Liver (tissue), 9 donors: ENCODE data around the gene GPATCH2. TPM values are rescaled to one million over a fixed set of nuclear protein-coding genes. Genes with fewer than 3 reads are reported as not detected.

Experiments used
- DNase-seq: peaks from one replicate; pipeline ENCODE4 v3.0.0-alpha.2; 2017; ENCODE audit warnings: low spot score
- H3K27ac ChIP-seq, 2 donors: one replicate each; pipeline ENCODE4 v1.7.0; 2013; ENCODE audit warnings: inconsistent platforms in 2 of 2, low read length in 2 of 2, control low read depth in 1 of 2, low read depth in 1 of 2, mild to moderate bottlenecking in 1 of 2
- H3K27me3 ChIP-seq, 4 donors: one replicate each; pipeline versions ENCODE4 v1.6.1 to v1.7.0; 2013; ENCODE audit warnings: low read length in 3 of 4, inconsistent platforms in 1 of 4, mild to moderate bottlenecking in 1 of 4, moderate library complexity in 1 of 4; ENCODE audit not compliant: control insufficient read depth in 4 of 4, insufficient read depth in 4 of 4
- H3K36me3 ChIP-seq, 4 donors: one replicate each; pipeline versions ENCODE4 v1.6.1 to v1.7.0; 2013; ENCODE audit warnings: low read length in 3 of 4, mild to moderate bottlenecking in 3 of 4, low read depth in 1 of 4, moderate library complexity in 1 of 4; ENCODE audit not compliant: control insufficient read depth in 4 of 4, insufficient read depth in 3 of 4
- H3K4me1 ChIP-seq, 4 donors: one replicate each; pipeline versions ENCODE4 v1.6.1 to v1.7.0; 2013; ENCODE audit warnings: low read length in 3 of 4, mild to moderate bottlenecking in 3 of 4, moderate library complexity in 1 of 4; ENCODE audit not compliant: control insufficient read depth in 4 of 4, insufficient read depth in 4 of 4
- H3K4me3 ChIP-seq, 3 donors: one replicate each; pipeline versions ENCODE4 v1.6.1 to v1.7.0; 2013; ENCODE audit warnings: low read length in 3 of 3, control low read depth in 1 of 3, low read depth in 1 of 3, mild to moderate bottlenecking in 1 of 3
- H3K9ac ChIP-seq, 2 donors: one replicate each; pipeline ENCODE4 v1.7.0; 2013; ENCODE audit warnings: low read length in 2 of 2, mild to moderate bottlenecking in 2 of 2, moderate library complexity in 2 of 2, control low read depth in 1 of 2, low read depth in 1 of 2
- H3K9me3 ChIP-seq, 4 donors: one replicate each; pipeline versions ENCODE4 v1.6.1 to v1.7.0; 2013; ENCODE audit warnings: low read length in 3 of 4; ENCODE audit not compliant: control insufficient read depth in 4 of 4
- ATF3 ChIP-seq: IDR thresholded peaks from 2 replicates; pipeline ENCODE4 v1.6.1; 2016; ENCODE audit warnings: antibody characterized with exemption
- CTCF ChIP-seq: fragments of 150-350 bp; IDR thresholded peaks from 2 replicates; pipeline ENCODE4 v1.5.1; 2017; ENCODE audit warnings: improper control_type of control experiment, low read depth, low read length; ENCODE audit not compliant: missing input control
- EGR1 ChIP-seq, 2 donors: IDR thresholded peaks; 2 replicates each; pipeline ENCODE4 v1.6.1; 2016 to 2018; ENCODE audit warnings: antibody characterized with exemption in 2 of 2, low read depth in 2 of 2
- FOXA1 ChIP-seq: IDR thresholded peaks from 2 replicates; pipeline ENCODE4 v1.6.1; 2016; ENCODE audit warnings: antibody characterized with exemption
- FOXA2 ChIP-seq: IDR thresholded peaks from 2 replicates; pipeline ENCODE4 v1.6.1; 2016; ENCODE audit warnings: antibody characterized with exemption
- GABPA ChIP-seq, 2 donors: IDR thresholded peaks in 1 of 2; conservative IDR thresholded peaks in 1 of 2; 2 replicates each; pipeline ENCODE4 v1.6.1; 2016; ENCODE audit warnings: antibody characterized with exemption in 2 of 2, mild to moderate bottlenecking in 1 of 2, moderate library complexity in 1 of 2
- HNF4A ChIP-seq, 2 donors: conservative IDR thresholded peaks; 2 replicates each; pipeline ENCODE4 v1.6.1; 2016; ENCODE audit warnings: antibody characterized with exemption in 2 of 2, mild to moderate bottlenecking in 2 of 2
- HNF4G ChIP-seq: IDR thresholded peaks from 2 replicates; pipeline ENCODE4 v1.6.1; 2016; ENCODE audit warnings: antibody characterized with exemption
- JUND ChIP-seq, 2 donors: IDR thresholded peaks; 2 replicates each; pipeline ENCODE4 v1.6.1; 2016; ENCODE audit warnings: antibody characterized with exemption in 2 of 2
- NR2F2 ChIP-seq: IDR thresholded peaks from 2 replicates; pipeline ENCODE4 v1.6.1; 2016; ENCODE audit warnings: antibody characterized with exemption
- RAD21 ChIP-seq, 2 donors: IDR thresholded peaks; 2 replicates each; pipeline ENCODE4 v1.6.1; 2016; ENCODE audit warnings: antibody characterized with exemption in 2 of 2, mild to moderate bottlenecking in 2 of 2
- REST ChIP-seq: IDR thresholded peaks from 2 replicates; pipeline ENCODE4 v1.6.1; 2016; ENCODE audit warnings: antibody characterized with exemption, mild to moderate bottlenecking
- RXRA ChIP-seq, 2 donors: IDR thresholded peaks; 2 replicates each; pipeline ENCODE4 v1.6.1; 2017 to 2018; ENCODE audit warnings: antibody characterized with exemption in 2 of 2, mild to moderate bottlenecking in 1 of 2
- TAF1 ChIP-seq: conservative IDR thresholded peaks from 2 replicates; pipeline ENCODE4 v1.6.1; 2016; ENCODE audit warnings: antibody characterized with exemption, mild to moderate bottlenecking
- YY1 ChIP-seq: IDR thresholded peaks from 2 replicates; pipeline ENCODE4 v1.6.1; 2016; ENCODE audit warnings: antibody characterized with exemption, mild to moderate bottlenecking
- ZBTB33 ChIP-seq: IDR thresholded peaks from 2 replicates; pipeline ENCODE4 v1.6.1; 2016; ENCODE audit warnings: antibody characterized with exemption
- WGBS: extraction: QIAGEN DNeasy Blood & Tissue Kit; methylation state at CpG from one replicate; pipeline ENCODE4 v1.1.7; 2013; 5-methylcytosine and 5-hydroxymethylcytosine counted together
- polyA plus RNA-seq, 2 donors: library from polyadenylated mRNA; stranded (reverse) in 1 of 2; unstranded in 1 of 2; fragments of 200-250 nt in 1 of 2; fragments of >200 nt in 1 of 2; fragmentation: Nextera tagmentation in 1 of 2; extraction: Ambion mirVana in 1 of 2; gene quantifications; one replicate each; pipeline versions ENCODE4 v1.2.1 to v1.2.3, GENCODE V29; 2013 to 2015
- total RNA-seq, 2 donors: library from RNA; depleted of rRNA; stranded (reverse); fragments of >200 nt; gene quantifications; one replicate each; pipeline ENCODE4 v1.2.3, GENCODE V29; 2014
- donor health status: healthy.
- donor health status: healthy.
- donor health status: healthy.
- donor health status: healthy.
- donor health status: healthy.

The GPATCH2 gene
- total and polyA plus RNA-seq, 4 donors: 1.6 to 11.2 (median 5.8) TPM

- H3K9me3 ChIP-seq: no peaks in the 10 kb centered on the region
- H3K4me3 ChIP-seq: no peak overlapping the region
- H3K9ac ChIP-seq: no peak overlapping the region
- H3K36me3 ChIP-seq: peaks cover 0 to 1% (median 0%) of the 10 kb centered on the region in 4 donors
- no peaks in the 10 kb centered on the region for H3K27me3 ChIP-seq
- no peak for TF ChIP-seq TAF1
- no peak for TF ChIP-seq ATF3
- TF ChIP-seq HNF4G: no peak
- TF ChIP-seq YY1: no peak
- TF ChIP-seq FOXA2: no peak
- no peak for TF ChIP-seq RAD21 (IDR thresholded peaks at IDR 0.05)
- no peak for TF ChIP-seq RXRA (IDR thresholded peaks at IDR 0.05)
- TF ChIP-seq CTCF: no peak
- TF ChIP-seq FOXA1: no peak
- TF ChIP-seq NR2F2: no peak
- TF ChIP-seq ZBTB33: no peak
- no peak for TF ChIP-seq REST
- no peak for TF ChIP-seq JUND (IDR thresholded peaks at IDR 0.05)
- TF ChIP-seq GABPA (IDR thresholded peaks at IDR 0.05 in 1 of 2, conservative IDR thresholded peaks at IDR 0.05 in 1 of 2): no peak
- no peak overlapping the region for H3K27ac ChIP-seq
- 97% methylated on average over 1 of the region's 1 CpG for WGBS
- DNase-seq: no peak
- H3K4me1 ChIP-seq: no peaks in the 10 kb centered on the region
Measured at GRCh38 chr1:217526636-217527035, 104.3 kb downstream of the GPATCH2 start.

GRCh38 chr1:217525773-217526490 lies 105.0 kb downstream of the GPATCH2 start:
- H3K4me3 ChIP-seq: no peak overlapping the region
- DNase-seq: no peak
- peaks cover 0 to 1% (median 0%) of the 10 kb centered on the region in 4 donors for H3K36me3 ChIP-seq
- TF ChIP-seq RXRA (IDR thresholded peaks at IDR 0.05): no peak
- no peak for TF ChIP-seq HNF4G
- no peak for TF ChIP-seq FOXA2
- TF ChIP-seq FOXA1: no peak
- TF ChIP-seq CTCF: no peak
- TF ChIP-seq EGR1 (IDR thresholded peaks at IDR 0.05; ENCODE audit: low read depth in 2 of 2): no peak
- TF ChIP-seq GABPA (IDR thresholded peaks at IDR 0.05 in 1 of 2, conservative IDR thresholded peaks at IDR 0.05 in 1 of 2): no peak
- TF ChIP-seq RAD21 (IDR thresholded peaks at IDR 0.05): no peak
- no peak for TF ChIP-seq HNF4A (conservative IDR thresholded peaks at IDR 0.05)
- no peak for TF ChIP-seq JUND (IDR thresholded peaks at IDR 0.05)
- no peak for TF ChIP-seq YY1
- no peak overlapping the region for H3K27ac ChIP-seq
- H3K9me3 ChIP-seq: no peaks in the 10 kb centered on the region
- 90% methylated on average over 3 of the region's 3 CpGs for WGBS
- H3K27me3 ChIP-seq: no peaks in the 10 kb centered on the region
- no peaks in the 10 kb centered on the region for H3K4me1 ChIP-seq
- no peak overlapping the region for H3K9ac ChIP-seq
